ENCODE measurements around the gene SERTM2.
"Not testable (repeated sequence)": the region's sequence is repeated elsewhere in the genome, so short reads cannot be mapped to it uniquely, and the experiment has no call there.

Gene SERTM2

DNA sequence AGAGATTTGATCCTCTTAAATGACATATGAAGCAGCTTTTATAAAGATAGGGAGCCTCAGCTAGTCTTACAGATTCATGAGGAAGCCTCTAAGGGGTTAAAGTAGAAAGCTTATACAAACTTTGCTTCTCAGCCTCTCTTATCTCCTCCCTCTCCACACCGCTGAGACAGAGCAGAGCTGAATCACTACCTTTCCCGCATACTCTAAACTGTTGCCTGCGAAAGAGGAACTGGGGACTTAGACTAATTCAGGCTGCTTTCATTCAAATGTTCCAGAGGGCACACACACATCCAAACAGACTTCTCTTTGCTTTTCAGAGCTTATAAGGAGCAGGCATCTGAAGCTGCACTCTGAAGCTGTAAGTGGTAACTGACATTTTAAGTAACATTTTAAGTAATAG is at the start of gene SERTM2:
TSS of gene SERTM2 (plus strand) at position 169 of the 400 bp plus-strand sequence. CDS start 7,213 bp downstream, outside the sequence.
- DNase-seq: no peak

GRCh38 chrX:111465669-111466068 is 45.8 kb upstream of the SERTM2 start:
- DNase-seq: no peak

DNA sequence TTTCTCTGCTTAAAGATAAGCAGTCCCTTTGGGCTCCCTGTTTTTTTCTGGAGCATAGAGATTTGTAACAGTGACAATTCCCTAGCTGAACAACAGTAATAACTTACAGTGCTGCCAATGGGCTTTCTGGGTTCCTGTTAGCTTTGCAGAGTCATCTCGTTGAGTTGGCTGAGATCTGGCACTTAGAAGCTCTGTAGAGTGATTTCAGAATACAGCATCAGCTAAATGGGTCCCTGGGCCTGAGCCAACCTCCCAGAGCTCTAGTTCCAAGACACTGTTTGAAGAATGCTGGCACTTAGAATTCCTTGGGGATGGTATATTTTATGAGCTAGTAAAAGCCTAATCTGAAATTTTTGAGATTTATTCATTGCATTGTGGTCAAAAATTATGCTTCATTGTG is 43.5 kb upstream of the SERTM2 start:
- DNase-seq: no peak

GRCh38 chrX:111470681-111471403 is 40.6 kb upstream of the SERTM2 start:
- DNase-seq: no peak

DNA sequence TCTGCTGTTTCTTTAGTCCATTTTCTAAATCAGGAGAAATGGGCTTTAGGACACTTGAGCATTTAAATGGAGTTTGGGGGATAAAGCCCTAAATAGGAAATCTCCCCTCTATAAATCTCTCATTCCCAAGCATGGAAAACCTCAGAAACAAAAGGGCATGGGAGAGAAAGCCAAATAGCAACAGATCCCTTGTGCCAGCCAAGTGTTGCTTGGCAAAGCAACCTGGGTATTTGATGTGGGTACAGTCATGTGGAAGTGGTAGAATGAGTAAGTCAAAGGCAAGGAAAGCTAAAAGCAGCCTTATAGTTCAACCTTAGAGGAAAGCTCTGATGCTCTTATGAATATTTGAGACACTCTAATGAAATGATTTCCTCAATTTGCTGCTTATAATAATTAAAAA is 29.5 kb upstream of the SERTM2 start:
- no peak for DNase-seq

DNA sequence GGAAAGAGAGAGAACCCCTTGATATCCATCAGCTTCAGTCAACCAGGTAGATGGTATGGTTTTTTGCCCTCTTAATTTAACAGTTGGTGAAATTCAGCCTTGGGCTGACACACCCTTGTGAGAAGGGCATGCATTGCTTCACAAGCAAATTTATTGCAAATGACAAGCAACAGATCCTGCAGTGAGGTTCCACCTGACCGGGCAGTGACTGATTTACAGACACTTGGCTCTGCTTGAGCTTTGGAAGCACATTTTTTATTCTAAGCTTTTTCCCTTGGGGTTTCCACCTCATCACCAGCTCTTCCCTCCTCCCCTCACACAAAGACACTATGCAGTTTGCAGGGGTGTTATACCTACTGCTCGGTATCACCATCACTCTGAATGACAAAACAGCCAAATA is 28.3 kb upstream of the SERTM2 start:
- DNase-seq: no peak

- DNase-seq: no peak
These were observed 27.6 kb upstream of the SERTM2 start for GRCh38 chrX:111483881-111484280.

DNA sequence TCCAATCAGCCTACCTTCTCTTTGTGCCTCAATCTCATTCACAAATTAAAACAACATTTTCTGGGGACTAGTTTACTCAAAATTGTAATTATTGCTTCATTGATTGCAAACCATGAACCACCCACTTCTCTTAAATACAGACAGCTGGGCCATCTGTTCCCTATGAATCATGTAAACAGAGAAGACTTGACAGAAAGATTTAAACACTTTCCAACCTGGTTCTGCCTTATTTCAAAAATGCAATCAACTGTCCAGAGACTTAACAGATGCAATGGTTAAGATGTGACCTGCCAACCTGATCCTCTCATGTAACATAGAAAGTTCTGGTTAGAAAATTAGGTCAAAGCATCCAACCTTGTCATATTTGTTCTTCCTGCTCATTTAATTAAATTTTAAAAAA is 20.8 kb upstream of the SERTM2 start:
- DNase-seq: no peak

GRCh38 chrX:111492085-111492484 is 19.4 kb upstream of the SERTM2 start:
- no peak for DNase-seq

GRCh38 chrX:111498538-111499103 is 12.8 kb upstream of the SERTM2 start:
- DNase-seq: no peak

DNA sequence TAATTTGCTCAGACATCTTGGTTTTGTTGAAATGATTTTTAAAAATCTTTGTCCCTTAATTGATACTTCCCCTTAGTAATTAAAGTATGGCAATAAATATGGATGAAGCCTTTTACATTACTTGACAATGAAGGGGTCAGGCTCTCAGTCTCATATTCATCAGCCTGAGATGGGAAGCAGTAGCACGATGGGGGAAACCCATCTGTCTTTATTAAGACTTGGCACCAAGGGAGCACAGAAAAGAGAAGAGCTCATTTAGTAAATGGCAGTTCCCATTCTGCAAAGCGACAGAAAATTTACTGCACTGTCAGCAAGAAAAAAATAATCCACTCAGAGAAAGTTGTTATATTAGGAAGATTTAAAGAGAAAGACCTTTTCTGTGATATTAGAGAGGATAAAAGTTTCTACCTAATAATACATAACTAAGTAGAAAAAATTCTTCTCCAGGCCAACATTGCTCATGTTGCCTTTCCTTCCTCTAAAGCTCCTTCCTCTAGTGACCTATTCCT is 7.9 kb upstream of the SERTM2 start:
- no peak for DNase-seq

- no peak for DNase-seq
These were observed 6.5 kb upstream of the SERTM2 start for GRCh38 chrX:111504941-111505340.

DNA sequence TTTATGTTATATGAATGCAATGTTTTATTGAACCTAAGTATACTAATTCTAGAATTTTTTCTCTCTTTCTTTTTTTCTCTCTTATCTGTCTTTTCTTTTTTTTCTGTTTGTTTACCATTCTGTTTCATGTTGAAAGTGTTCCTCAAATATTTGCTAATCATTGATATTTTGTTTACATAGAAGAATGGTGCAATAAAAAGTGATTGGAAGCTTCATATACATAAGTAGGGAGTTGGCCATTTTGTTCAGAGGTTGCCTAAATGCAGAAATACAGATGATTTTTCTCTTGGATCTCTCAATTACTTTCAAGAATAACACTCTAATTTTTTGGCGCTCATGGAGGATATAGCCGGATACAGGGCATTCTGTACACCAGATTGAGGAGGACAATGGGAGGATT is 5.7 kb upstream of the SERTM2 start:
- no peak for DNase-seq

GRCh38 chrX:111506826-111507225 is 4.6 kb upstream of the SERTM2 start:
- DNase-seq: no peak

DNA sequence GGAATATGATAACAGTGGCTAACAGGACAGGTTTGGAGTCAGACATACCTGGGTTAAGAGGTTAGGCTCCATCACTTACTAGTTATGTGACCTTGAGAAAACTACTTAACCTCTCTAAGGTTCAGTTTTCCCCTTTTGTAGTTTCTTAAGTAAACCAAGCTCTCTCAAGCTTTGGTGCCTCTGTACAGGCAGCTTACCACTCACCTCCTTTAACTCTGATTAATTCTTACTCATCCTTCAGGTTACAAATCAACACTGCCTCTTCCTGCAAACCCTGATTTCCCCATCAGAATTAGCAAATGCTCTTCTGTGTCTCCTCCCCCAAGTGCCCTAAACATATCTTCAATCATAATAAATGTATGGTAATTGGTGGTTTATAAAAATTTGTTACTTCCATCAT is 3.5 kb upstream of the SERTM2 start:
- no peak for DNase-seq

- no peak for DNase-seq
These were observed 3.9 kb downstream of the SERTM2 start for GRCh38 chrX:111515298-111515697.

- no peak for DNase-seq
These were observed 7.2 kb downstream of the SERTM2 start for GRCh38 chrX:111518667-111519066.

DNA sequence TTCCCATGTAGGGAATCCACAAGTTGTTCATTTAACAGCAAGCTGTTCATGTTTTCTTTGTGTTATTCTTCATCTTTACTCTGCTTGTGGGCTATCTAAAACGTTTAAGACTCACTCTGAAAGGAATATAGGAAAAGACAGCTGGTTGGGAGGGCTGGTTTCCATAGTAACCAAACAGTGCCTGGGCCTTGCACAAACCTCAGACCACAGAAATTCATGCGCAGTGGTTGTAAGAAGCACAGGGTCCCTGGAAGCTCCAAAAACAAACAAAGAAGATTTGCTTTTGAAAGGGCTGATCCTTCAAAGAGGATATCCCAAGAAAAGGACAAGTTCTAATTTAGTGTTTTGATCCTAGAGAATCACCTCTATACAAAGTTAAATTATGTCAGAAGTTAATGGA is 7.8 kb downstream of the SERTM2 start:
- DNase-seq: no peak

- no peak for DNase-seq
These were observed 9.1 kb downstream of the SERTM2 start for GRCh38 chrX:111520506-111520905.

DNA sequence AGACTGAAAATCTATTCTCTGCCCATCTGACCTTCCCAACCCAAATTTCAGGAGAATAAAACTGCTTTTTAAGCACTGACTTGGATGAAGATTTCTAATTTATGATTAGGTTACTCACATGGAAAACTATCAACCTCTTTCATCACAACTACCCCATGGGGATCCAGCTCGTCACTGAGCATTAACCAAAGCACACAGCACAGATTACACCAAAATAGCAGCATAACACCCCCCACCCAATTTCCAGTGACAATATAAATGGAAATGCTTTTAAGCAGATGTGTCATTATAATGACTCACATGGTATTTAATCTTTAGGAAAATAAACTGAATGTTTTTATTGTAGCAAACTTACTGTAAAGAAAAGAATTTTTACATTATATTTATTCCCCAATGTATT is 9.7 kb downstream of the SERTM2 start:
- DNase-seq: no peak

DNA sequence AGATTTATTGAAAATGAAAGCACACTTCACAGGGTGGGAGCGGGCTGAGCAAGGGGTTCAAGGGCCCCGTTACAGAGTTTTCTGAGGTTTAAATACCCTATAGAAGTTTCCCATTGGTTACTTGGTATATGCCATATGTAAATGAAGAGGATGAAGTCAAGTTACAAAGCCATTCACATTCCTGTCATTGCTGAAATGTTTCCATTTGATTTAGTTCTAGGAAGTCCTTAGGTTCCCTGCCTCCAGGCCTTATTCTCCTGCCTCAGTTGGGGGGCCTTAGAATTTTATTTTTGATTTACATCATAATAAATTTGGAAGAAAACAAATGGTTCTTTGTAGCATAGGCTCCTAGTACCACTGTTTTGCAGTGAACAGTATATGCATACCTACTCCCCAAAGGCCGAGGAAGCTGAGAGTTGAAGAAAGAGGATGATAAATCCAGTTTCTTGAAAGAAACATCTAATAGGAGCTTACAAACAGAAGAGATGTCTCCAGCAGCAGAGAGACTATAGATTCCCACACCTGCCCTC is 31.8 kb downstream of the SERTM2 start:
- no peak for DNase-seq

DNA sequence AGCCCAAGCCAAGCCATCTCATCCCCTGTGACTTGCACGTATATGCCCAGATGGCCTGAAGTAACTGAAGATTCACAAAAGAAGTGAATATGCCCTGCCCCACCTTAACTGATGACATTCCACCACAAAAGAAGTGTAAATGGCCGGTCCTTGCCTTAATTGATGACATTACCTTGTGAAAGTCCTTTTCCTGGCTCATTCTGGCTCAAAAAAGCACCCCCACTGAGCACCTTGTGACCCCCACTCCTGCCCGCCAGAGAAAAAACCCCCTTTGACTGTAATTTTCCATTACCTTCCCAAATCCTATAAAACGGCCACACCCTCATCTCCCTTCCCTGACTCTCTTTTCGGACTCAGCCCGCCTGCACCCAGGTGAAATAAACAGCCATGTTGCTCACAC is 37.8 kb downstream of the SERTM2 start:
- not testable (repeated sequence) for DNase-seq

DNA sequence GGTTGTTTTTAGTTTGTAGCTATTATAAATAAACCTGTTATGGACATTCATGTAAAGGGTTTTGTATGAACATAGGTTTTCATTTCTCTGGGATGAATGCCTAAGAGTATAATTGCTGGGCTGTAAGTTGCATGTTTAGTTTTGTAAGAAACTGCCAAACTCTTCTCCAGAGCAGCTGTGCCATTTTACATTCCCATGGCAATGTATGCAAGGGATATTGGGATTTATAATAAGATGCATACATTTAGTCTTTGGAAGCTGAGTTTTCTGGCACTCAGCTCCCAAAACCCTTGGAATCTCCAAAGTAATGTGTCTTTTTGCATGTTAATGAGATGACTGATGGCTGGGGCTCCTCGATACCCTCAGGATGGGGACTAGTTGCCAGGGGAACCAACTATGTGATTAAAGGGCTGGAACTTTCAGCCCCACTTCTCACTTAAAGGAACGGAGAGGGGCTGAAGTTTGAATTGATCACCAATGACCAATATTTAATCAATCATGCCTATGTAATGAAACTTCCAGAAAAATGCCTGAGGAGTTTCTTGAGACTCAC is 44.0 kb downstream of the SERTM2 start:
- no peak for DNase-seq

DNA sequence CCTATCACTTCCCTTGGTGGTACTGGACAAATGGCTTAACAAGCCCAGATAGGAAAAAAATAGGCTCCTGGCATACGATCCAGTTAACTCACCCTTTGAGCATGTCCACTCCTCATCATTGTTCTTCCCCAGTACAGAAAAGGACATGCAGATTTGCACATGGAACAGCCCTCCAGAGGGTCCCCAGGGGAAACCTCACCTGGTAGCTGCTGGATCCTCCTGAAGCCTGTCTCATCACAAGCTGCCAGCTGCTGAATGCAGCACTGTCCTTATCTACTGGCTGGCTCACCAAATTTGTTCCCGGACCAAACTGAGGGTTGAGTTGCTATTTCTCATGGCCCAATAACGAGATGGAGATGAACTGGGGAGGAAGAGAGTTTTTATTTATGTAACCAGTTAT is 49.4 kb downstream of the SERTM2 start:
- no peak for DNase-seq

Measured in CD4-positive, alpha-beta T cell treated with Interleukin-21 for 1 hour (primary cell).